Activated T-helper 17 cell treated with anti-CD3 and anti-CD28 coated beads, Interleukin-2, amount 50 U/mL, for 72 hours (primary cell): Measurements from ENCODE around the gene FUCA2. TPM values are rescaled to one million over a fixed set of nuclear protein-coding genes. Genes with fewer than 3 reads are reported as not detected.

Experiments
- ATAC-seq: fragments of 150-1000 bp; cut with Tn5 transposase; replicated peaks from 2 replicates; pipeline ENCODE4 v1.10.0; 2021; ENCODE audit warnings: mild to moderate bottlenecking, moderate library complexity
- H3K27ac Mint-ChIP-seq: one replicate; pipeline ENCODE4 v1.8.0; 2022; ENCODE audit warnings: mixed read lengths
- H3K27me3 Mint-ChIP-seq: one replicate; pipeline ENCODE4 v1.8.0; 2022; ENCODE audit warnings: mixed read lengths
- H3K36me3 Mint-ChIP-seq: one replicate; pipeline ENCODE4 v1.8.0; 2022; ENCODE audit warnings: low read depth, mild to moderate bottlenecking, mixed read lengths
- H3K4me1 Mint-ChIP-seq: one replicate; pipeline ENCODE4 v1.8.0; 2022; ENCODE audit warnings: mixed read lengths
- H3K4me3 Mint-ChIP-seq: one replicate; pipeline ENCODE4 v1.8.0; 2022; ENCODE audit warnings: mild to moderate bottlenecking, mixed read lengths
- H3K9me3 Mint-ChIP-seq: one replicate; pipeline ENCODE4 v1.8.0; 2022; ENCODE audit warnings: mixed read lengths
- total RNA-seq, 2 donors: library from RNA; stranded (reverse); gene quantifications; one replicate each; pipeline ENCODE4 v1.2.3, GENCODE V29; 2022

The FUCA2 gene
- total RNA-seq, 2 donors from 2014 or later, result 19.3 to 32.7 TPM

- peaks cover 69% of the 10 kb centered on the region for H3K4me1 Mint-ChIP-seq
- H3K9me3 Mint-ChIP-seq, result no peaks in the 10 kb centered on the region
- H3K4me3 Mint-ChIP-seq, result peak overlapping the region; percentile 38
- peaks cover 7% of the 10 kb centered on the region for H3K36me3 Mint-ChIP-seq
- no peaks in the 10 kb centered on the region for H3K27me3 Mint-ChIP-seq
- peak overlapping the region; percentile 43 for H3K27ac Mint-ChIP-seq
- no peak for ATAC-seq
These were observed 31.9 kb upstream of the FUCA2 start for GRCh38 chr6:143543435-143543834.

GRCh38 chr6:143542888-143543287 lies 31.4 kb upstream of the FUCA2 start:
- peak overlapping the region; percentile 38 for H3K4me3 Mint-ChIP-seq
- H3K27me3 Mint-ChIP-seq, result no peaks in the 10 kb centered on the region
- peak; percentile 59 for ATAC-seq
- H3K4me1 Mint-ChIP-seq, result peaks cover 69% of the 10 kb centered on the region
- H3K36me3 Mint-ChIP-seq, result peaks cover 7% of the 10 kb centered on the region
- H3K9me3 Mint-ChIP-seq, result no peaks in the 10 kb centered on the region
- H3K27ac Mint-ChIP-seq, result peak overlapping the region; percentile 43

- no peak for ATAC-seq
- no peaks in the 10 kb centered on the region for H3K9me3 Mint-ChIP-seq
- H3K27me3 Mint-ChIP-seq, result no peaks in the 10 kb centered on the region
- H3K4me3 Mint-ChIP-seq, result peak overlapping the region; percentile 88
- peaks cover 59% of the 10 kb centered on the region for H3K4me1 Mint-ChIP-seq
- H3K27ac Mint-ChIP-seq, result peak overlapping the region; percentile 70
- H3K36me3 Mint-ChIP-seq, result no peaks in the 10 kb centered on the region
These were observed 28.7 kb upstream of the FUCA2 start for GRCh38 chr6:143540192-143540591.

DNA sequence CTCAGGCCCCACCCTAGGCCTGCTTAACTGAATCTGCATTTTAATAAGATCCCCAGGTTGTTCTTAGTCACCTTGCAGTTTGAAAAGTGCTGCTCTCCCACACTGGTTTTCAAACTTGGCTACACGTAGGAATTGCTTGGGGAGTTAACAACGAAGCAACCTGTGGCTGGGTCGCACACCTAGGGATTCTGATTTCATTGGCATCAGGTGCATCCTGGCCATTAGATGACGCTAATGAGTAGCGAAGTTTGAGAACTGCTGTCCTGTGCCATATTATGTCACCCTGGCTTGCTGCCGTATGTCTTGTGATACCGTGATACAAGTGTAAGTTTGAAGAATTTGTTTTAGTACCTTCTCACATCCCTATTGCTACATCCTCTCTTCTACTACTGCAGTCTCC lies 28.2 kb upstream of the FUCA2 start:
- peak overlapping the region; percentile 88 for H3K4me3 Mint-ChIP-seq
- peak; percentile 18 for ATAC-seq
- no peaks in the 10 kb centered on the region for H3K27me3 Mint-ChIP-seq
- peak overlapping the region; percentile 70 for H3K27ac Mint-ChIP-seq
- no peaks in the 10 kb centered on the region for H3K36me3 Mint-ChIP-seq
- H3K4me1 Mint-ChIP-seq, result peaks cover 62% of the 10 kb centered on the region
- no peaks in the 10 kb centered on the region for H3K9me3 Mint-ChIP-seq

DNA sequence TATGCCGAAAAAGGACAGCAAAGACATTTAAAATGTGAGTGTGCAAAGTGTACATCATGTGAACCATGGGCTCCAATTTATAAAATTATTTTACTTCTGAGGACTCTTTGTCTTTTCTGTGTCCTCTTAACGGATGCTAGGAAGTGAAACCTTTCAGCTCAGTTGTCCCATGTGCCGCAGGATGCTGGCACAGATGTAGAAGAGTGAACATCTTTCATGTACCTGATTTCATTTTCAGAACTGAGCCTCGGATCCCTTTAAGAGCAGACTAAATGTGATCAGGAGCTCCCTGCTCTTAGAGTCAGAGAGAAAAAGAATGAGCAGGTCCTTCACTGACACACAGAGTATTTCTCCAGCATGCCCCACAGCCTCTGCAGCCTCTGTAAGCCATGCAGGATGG lies 27.6 kb upstream of the FUCA2 start:
- Mint-ChIP-seq H3K36me3 (no peaks in the 10 kb centered on the region), H3K4me3 (peak overlapping the region; percentile 88), H3K27me3 (no peaks in the 10 kb centered on the region), H3K27ac (peak overlapping the region; percentile 70), H3K4me1 (peaks cover 58% of the 10 kb centered on the region), H3K9me3 (no peaks in the 10 kb centered on the region)
- peak; percentile 33 for ATAC-seq

DNA sequence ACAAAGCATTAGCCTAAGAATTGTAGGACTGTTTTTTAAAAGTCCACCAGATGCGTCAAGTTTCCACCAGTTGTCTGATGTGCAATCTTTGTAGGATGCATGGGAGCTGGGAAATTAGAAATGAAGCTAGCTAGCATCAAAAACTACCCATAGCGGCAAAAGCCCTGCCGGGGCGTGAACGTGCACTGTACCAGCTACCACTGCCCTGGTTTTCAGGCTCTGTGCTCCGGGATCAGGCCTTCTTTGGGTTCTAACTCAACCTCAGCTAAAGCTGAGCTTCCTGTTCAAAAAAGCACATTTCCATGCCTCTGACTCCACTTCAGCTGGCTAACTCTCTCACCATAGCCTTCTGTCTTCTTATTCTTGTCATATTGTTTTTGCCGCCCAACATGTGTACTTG lies 26.9 kb upstream of the FUCA2 start:
- ATAC-seq, result no peak
- Mint-ChIP-seq H3K27ac (peak overlapping the region; percentile 70), H3K9me3 (no peaks in the 10 kb centered on the region), H3K36me3 (no peaks in the 10 kb centered on the region), H3K27me3 (no peaks in the 10 kb centered on the region), H3K4me3 (peak overlapping the region; percentile 88), H3K4me1 (peaks cover 54% of the 10 kb centered on the region)

GRCh38 chr6:143536866-143537691 lies 25.6 kb upstream of the FUCA2 start:
- Mint-ChIP-seq H3K4me1 (peaks cover 41% of the 10 kb centered on the region), H3K27me3 (no peaks in the 10 kb centered on the region), H3K36me3 (no peaks in the 10 kb centered on the region), H3K4me3 (peak overlapping the region; percentile 88), H3K27ac (peak overlapping the region; percentile 70), H3K9me3 (no peaks in the 10 kb centered on the region)
- peak; percentile 54 for ATAC-seq

DNA sequence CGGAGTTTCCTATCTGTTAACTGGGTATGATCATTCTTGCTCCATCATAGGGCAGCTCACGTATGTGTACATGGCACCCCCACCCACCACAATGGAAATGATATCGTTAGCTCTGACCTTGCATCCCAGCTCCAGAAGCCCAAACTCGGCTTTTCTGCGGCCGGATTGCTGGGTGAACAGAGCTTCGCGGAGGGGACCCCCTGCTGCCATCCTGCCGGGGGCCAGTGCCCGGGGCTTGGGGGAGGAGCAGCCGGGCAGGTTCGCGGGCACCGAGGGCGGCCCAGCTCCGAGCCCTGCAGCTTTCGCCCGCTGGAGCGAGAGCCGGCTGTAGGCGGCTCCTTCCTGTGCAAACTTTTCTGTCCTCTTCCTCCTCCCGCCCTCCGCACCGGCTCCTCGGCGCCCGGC lies 24.9 kb upstream of the FUCA2 start:
- ATAC-seq, result peak; percentile 68
- H3K36me3 Mint-ChIP-seq, result no peaks in the 10 kb centered on the region
- H3K4me3 Mint-ChIP-seq, result peak overlapping the region; percentile 79
- no peaks in the 10 kb centered on the region for H3K27me3 Mint-ChIP-seq
- H3K4me1 Mint-ChIP-seq, result peaks cover 35% of the 10 kb centered on the region
- no peaks in the 10 kb centered on the region for H3K9me3 Mint-ChIP-seq
- peak overlapping the region; percentile 74 for H3K27ac Mint-ChIP-seq

DNA sequence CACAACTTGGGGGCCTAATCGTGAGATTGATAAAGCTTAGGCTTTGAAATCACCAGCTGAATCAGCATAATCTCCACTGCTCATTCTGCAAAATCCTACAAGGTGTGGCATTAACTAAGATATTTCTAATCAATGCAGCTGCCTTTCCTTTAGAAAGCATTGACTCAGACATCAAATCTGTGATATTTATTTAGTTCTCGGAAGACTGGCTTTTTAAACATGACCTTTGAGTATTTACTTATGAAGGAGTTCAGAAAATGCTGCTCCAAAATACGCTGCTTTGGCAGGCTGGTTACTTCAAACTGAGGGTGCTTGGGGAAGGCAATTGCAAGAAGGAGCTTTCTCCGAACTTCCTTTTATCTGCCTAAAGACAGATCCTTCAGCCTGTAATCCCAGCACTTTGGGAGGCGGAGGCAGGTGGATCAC lies 23.7 kb upstream of the FUCA2 start:
- H3K27ac Mint-ChIP-seq, result no peak overlapping the region
- H3K9me3 Mint-ChIP-seq, result no peaks in the 10 kb centered on the region
- H3K27me3 Mint-ChIP-seq, result no peaks in the 10 kb centered on the region
- peaks cover 28% of the 10 kb centered on the region for H3K4me1 Mint-ChIP-seq
- no peaks in the 10 kb centered on the region for H3K36me3 Mint-ChIP-seq
- ATAC-seq, result no peak
- H3K4me3 Mint-ChIP-seq, result peak overlapping the region; percentile 79

GRCh38 chr6:143531720-143532499 lies 20.4 kb upstream of the FUCA2 start:
- Mint-ChIP-seq H3K4me3 (no peak overlapping the region), H3K9me3 (no peaks in the 10 kb centered on the region), H3K36me3 (no peaks in the 10 kb centered on the region), H3K27me3 (no peaks in the 10 kb centered on the region), H3K27ac (no peak overlapping the region), H3K4me1 (peaks cover 21% of the 10 kb centered on the region)
- ATAC-seq, result peak; percentile 63

GRCh38 chr6:143529095-143529494 lies 17.6 kb upstream of the FUCA2 start:
- H3K27ac Mint-ChIP-seq, result peak overlapping the region; percentile 70
- no peaks in the 10 kb centered on the region for H3K36me3 Mint-ChIP-seq
- H3K4me1 Mint-ChIP-seq, result peaks cover 9% of the 10 kb centered on the region
- H3K9me3 Mint-ChIP-seq, result no peaks in the 10 kb centered on the region
- no peaks in the 10 kb centered on the region for H3K27me3 Mint-ChIP-seq
- ATAC-seq, result no peak
- peak overlapping the region; percentile 82 for H3K4me3 Mint-ChIP-seq

DNA sequence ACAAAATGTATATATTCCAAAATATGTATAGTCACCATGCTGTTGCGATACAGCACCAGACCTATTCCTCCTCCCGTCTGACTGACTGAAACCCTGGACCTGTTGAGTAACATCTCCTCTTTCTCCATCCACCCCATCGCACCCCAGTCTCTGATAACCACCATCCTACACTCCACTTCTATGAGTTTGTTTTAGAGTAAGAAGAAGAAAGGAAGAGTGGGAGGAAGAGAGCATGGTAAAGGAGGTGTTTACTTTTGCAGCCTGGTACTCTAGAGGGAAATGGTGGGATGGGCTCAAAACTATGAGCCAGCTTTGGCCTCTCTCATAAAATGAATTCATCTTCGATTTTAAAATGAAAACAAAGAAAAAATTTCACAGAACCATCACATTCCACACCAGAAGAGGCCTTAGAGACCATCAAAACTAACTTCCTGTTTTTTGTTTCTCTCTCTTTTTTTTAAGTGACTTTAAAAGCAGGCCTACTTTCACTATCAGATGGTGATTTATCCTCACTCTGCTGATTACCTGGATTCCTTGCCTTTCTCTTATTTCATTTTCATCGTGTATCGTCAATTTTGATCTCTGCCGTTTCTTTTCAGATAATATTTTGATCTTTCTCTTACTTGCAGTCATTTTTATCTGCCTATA lies 16.8 kb upstream of the FUCA2 start:
- Mint-ChIP-seq H3K4me1 (peaks cover 9% of the 10 kb centered on the region), H3K4me3 (peak overlapping the region; percentile 82), H3K9me3 (no peaks in the 10 kb centered on the region), H3K27ac (peak overlapping the region; percentile 70), H3K27me3 (no peaks in the 10 kb centered on the region), H3K36me3 (no peaks in the 10 kb centered on the region)
- peak; percentile 89 for ATAC-seq

- H3K9me3 Mint-ChIP-seq, result no peaks in the 10 kb centered on the region
- peaks cover 9% of the 10 kb centered on the region for H3K4me1 Mint-ChIP-seq
- H3K36me3 Mint-ChIP-seq, result no peaks in the 10 kb centered on the region
These were observed 16.2 kb upstream of the FUCA2 start for GRCh38 chr6:143527677-143528076.

GRCh38 chr6:143525356-143525755 lies 13.8 kb upstream of the FUCA2 start:
- ATAC-seq, result no peak
- no peak overlapping the region for H3K4me3 Mint-ChIP-seq
- H3K27me3 Mint-ChIP-seq, result no peaks in the 10 kb centered on the region
- H3K4me1 Mint-ChIP-seq, result peaks cover 14% of the 10 kb centered on the region
- H3K27ac Mint-ChIP-seq, result no peak overlapping the region
- H3K36me3 Mint-ChIP-seq, result no peaks in the 10 kb centered on the region
- no peaks in the 10 kb centered on the region for H3K9me3 Mint-ChIP-seq

More at GRCh38 chr6:143527677-143528076, 16.2 kb upstream of the FUCA2 start:
- ATAC-seq, result no peak
- Mint-ChIP-seq H3K27ac (peak overlapping the region; percentile 70), H3K27me3 (no peaks in the 10 kb centered on the region), H3K4me3 (peak overlapping the region; percentile 82)
